ENCODE data around the gene INF2.

INF2 gene

GRCh38 chr14:104699426-104699748, 10.0 kb downstream of the INF2 start:
- no peak for FAIRE-seq
- no peak for TF ChIP-seq POLR2AphosphoS5 (IDR thresholded peaks at IDR 0.05; ENCODE audit: low read depth, low read length)
- TF ChIP-seq TAF1 (IDR thresholded peaks at IDR 0.05; ENCODE audit: low read depth, low read length) = no peak
- DNase-seq (ENCODE audit: insufficient read length, low spot score) = no peak

GRCh38 chr14:104700225-104700651, 10.8 kb downstream of the INF2 start:
- FAIRE-seq = no peak
- DNase-seq (ENCODE audit: insufficient read length, low spot score) = no peak
- TF ChIP-seq POLR2A (IDR thresholded peaks at IDR 0.05; ENCODE audit: low read depth, low read length) (no peak), POU2F2 (IDR thresholded peaks at IDR 0.05; ENCODE audit: low read depth, low read length) (no peak)

GRCh38 chr14:104700747-104701217, 11.4 kb downstream of the INF2 start:
- TF ChIP-seq TAF1 (IDR thresholded peaks at IDR 0.05; ENCODE audit: low read depth, low read length) (no peak), POU2F2 (IDR thresholded peaks at IDR 0.05; ENCODE audit: low read depth, low read length) (no peak)
- FAIRE-seq (no peak), DNase-seq (ENCODE audit: insufficient read length, low spot score) (no peak)

- no peak for FAIRE-seq
- DNase-seq (ENCODE audit: insufficient read length, low spot score) = no peak
- TF ChIP-seq POLR2A (IDR thresholded peaks at IDR 0.05; ENCODE audit: low read depth, low read length) = no peak
- no peak for TF ChIP-seq PAX5 (IDR thresholded peaks at IDR 0.05; ENCODE audit: insufficient read depth, low read length, severe bottlenecking)
- TF ChIP-seq TAF1 (IDR thresholded peaks at IDR 0.05; ENCODE audit: low read depth, low read length) = no peak
- TF ChIP-seq SPI1 (IDR thresholded peaks at IDR 0.05; ENCODE audit: low read depth, low read length) = no peak
- TF ChIP-seq POU2F2 (IDR thresholded peaks at IDR 0.05; ENCODE audit: low read depth, low read length) = no peak
- no peak for TF ChIP-seq POLR2AphosphoS5 (IDR thresholded peaks at IDR 0.05; ENCODE audit: low read depth, low read length)
Measured at GRCh38 chr14:104701383-104702076, 12.1 kb downstream of the INF2 start.

- TF ChIP-seq TAF1 (IDR thresholded peaks at IDR 0.05; ENCODE audit: low read depth, low read length) (no peak), PAX5 (IDR thresholded peaks at IDR 0.05; ENCODE audit: insufficient read depth, low read length, severe bottlenecking) (no peak), SPI1 (IDR thresholded peaks at IDR 0.05; ENCODE audit: low read depth, low read length) (no peak), POLR2AphosphoS5 (IDR thresholded peaks at IDR 0.05; ENCODE audit: low read depth, low read length) (no peak), POLR2A (IDR thresholded peaks at IDR 0.05; ENCODE audit: low read depth, low read length) (no peak)
- DNase-seq (ENCODE audit: insufficient read length, low spot score) = no peak
- FAIRE-seq = no peak
Measured at GRCh38 chr14:104702106-104702505, 12.7 kb downstream of the INF2 start.

GRCh38 chr14:104702673-104703072, 13.3 kb downstream of the INF2 start:
- TF ChIP-seq POLR2A (IDR thresholded peaks at IDR 0.05; ENCODE audit: low read depth, low read length) = no peak
- no peak for FAIRE-seq
- DNase-seq (ENCODE audit: insufficient read length, low spot score) = no peak

- no peak for TF ChIP-seq PAX5 (IDR thresholded peaks at IDR 0.05; ENCODE audit: insufficient read depth, low read length, severe bottlenecking)
- FAIRE-seq (no peak), DNase-seq (ENCODE audit: insufficient read length, low spot score) (no peak)
Measured at GRCh38 chr14:104703269-104703668, 13.9 kb downstream of the INF2 start.

- TF ChIP-seq POLR2A (IDR thresholded peaks at IDR 0.05; ENCODE audit: low read depth, low read length) (no peak), POU2F2 (IDR thresholded peaks at IDR 0.05; ENCODE audit: low read depth, low read length) (no peak), PAX5 (IDR thresholded peaks at IDR 0.05; ENCODE audit: insufficient read depth, low read length, severe bottlenecking) (no peak), SPI1 (IDR thresholded peaks at IDR 0.05; ENCODE audit: low read depth, low read length) (no peak), POLR2AphosphoS5 (IDR thresholded peaks at IDR 0.05; ENCODE audit: low read depth, low read length) (no peak), TAF1 (IDR thresholded peaks at IDR 0.05; ENCODE audit: low read depth, low read length) (no peak)
- no peak for DNase-seq (ENCODE audit: insufficient read length, low spot score)
- no peak for FAIRE-seq
Measured at GRCh38 chr14:104704252-104704651, 14.8 kb downstream of the INF2 start.

GRCh38 chr14:104705340-104706047, 16.1 kb downstream of the INF2 start:
- FAIRE-seq = no peak
- TF ChIP-seq PAX5 (IDR thresholded peaks at IDR 0.05; ENCODE audit: insufficient read depth, low read length, severe bottlenecking) = no peak
- TF ChIP-seq TAF1 (IDR thresholded peaks at IDR 0.05; ENCODE audit: low read depth, low read length) = no peak
- no peak for TF ChIP-seq POLR2A (IDR thresholded peaks at IDR 0.05; ENCODE audit: low read depth, low read length)
- no peak for TF ChIP-seq POLR2AphosphoS5 (IDR thresholded peaks at IDR 0.05; ENCODE audit: low read depth, low read length)
- no peak for TF ChIP-seq POU2F2 (IDR thresholded peaks at IDR 0.05; ENCODE audit: low read depth, low read length)
- TF ChIP-seq SPI1 (IDR thresholded peaks at IDR 0.05; ENCODE audit: low read depth, low read length) = no peak

GRCh38 chr14:104706733-104707607, 17.6 kb downstream of the INF2 start:
- DNase-seq (ENCODE audit: insufficient read length, low spot score) (no peak), FAIRE-seq (no peak)
- TF ChIP-seq POLR2AphosphoS5 (IDR thresholded peaks at IDR 0.05; ENCODE audit: low read depth, low read length) (no peak), PAX5 (IDR thresholded peaks at IDR 0.05; ENCODE audit: insufficient read depth, low read length, severe bottlenecking) (no peak), SPI1 (IDR thresholded peaks at IDR 0.05; ENCODE audit: low read depth, low read length) (no peak), POLR2A (IDR thresholded peaks at IDR 0.05; ENCODE audit: low read depth, low read length) (no peak), TAF1 (IDR thresholded peaks at IDR 0.05; ENCODE audit: low read depth, low read length) (no peak), POU2F2 (IDR thresholded peaks at IDR 0.05; ENCODE audit: low read depth, low read length) (no peak)

More at GRCh38 chr14:104705340-104706047, 16.1 kb downstream of the INF2 start:
- DNase-seq (ENCODE audit: insufficient read length, low spot score) = no peak
